SU-DHL-6 (cell line): ENCODE measurements around the gene EEF2K.

Source experiments
- CTCF ChIP-seq: fragments of 200-600 bp; sonication (generic); IDR thresholded peaks from one replicate; pipeline ENCODE4 v1.5.1; 2017; ENCODE audit warnings: antibody characterized with exemption, mild to moderate bottlenecking, low read length, moderate library complexity; ENCODE audit not compliant: insufficient read depth, poor library complexity, severe bottlenecking
- EZH2phosphoT487 ChIP-seq: fragments of 200-600 bp; sonication (generic), shearing (Covaris generic); conservative IDR thresholded peaks from 2 replicates; pipeline ENCODE4 v1.6.1; 2018; ENCODE audit warnings: mild to moderate bottlenecking, antibody characterized with exemption, low read length, moderate library complexity, mixed read lengths

- TF ChIP-seq CTCF (no peak), EZH2phosphoT487 (no peak)
Measured at GRCh38 chr16:22213236-22213635, 7.2 kb downstream of the EEF2K start.
